ENCODE results near the gene SAMD9.

SAMD9 gene

GRCh38 chr7:93150200-93150835 is 32.5 kb upstream of the SAMD9 start:
- TF ChIP-seq CTCF (IDR thresholded peaks at IDR 0.05; ENCODE audit: borderline replicate concordance, insufficient read depth, low read depth, low read length), result no peak
- H3K4me3 ChIP-seq (ENCODE audit: low read depth, low read length), result no peak overlapping the region

GRCh38 chr7:93148727-93149126 is 30.9 kb upstream of the SAMD9 start:
- H3K4me3 ChIP-seq (ENCODE audit: low read depth, low read length), result no peak overlapping the region
- TF ChIP-seq CTCF (IDR thresholded peaks at IDR 0.05; ENCODE audit: borderline replicate concordance, insufficient read depth, low read depth, low read length), result no peak

GRCh38 chr7:93148144-93148543 is 30.4 kb upstream of the SAMD9 start, which contains the start of gene SAMD9L:
SAMD9L (minus strand) TSS chr7:93148385; CDS start chr7:93135971, 12,414 bp downstream.
- peak within 1 kb of the TSS; percentile 44 for H3K4me3 ChIP-seq (ENCODE audit: low read depth, low read length)

GRCh38 chr7:93147363-93147762 is 29.6 kb upstream of the SAMD9 start:
- peak overlapping the region; percentile 44 for H3K4me3 ChIP-seq (ENCODE audit: low read depth, low read length)
- TF ChIP-seq CTCF (IDR thresholded peaks at IDR 0.05; ENCODE audit: borderline replicate concordance, insufficient read depth, low read depth, low read length), result no peak

More at GRCh38 chr7:93148144-93148543, 30.4 kb upstream of the SAMD9 start, which contains the start of gene SAMD9L:
- TF ChIP-seq CTCF (IDR thresholded peaks at IDR 0.05; ENCODE audit: borderline replicate concordance, insufficient read depth, low read depth, low read length), result no peak

- no peak for TF ChIP-seq CTCF (IDR thresholded peaks at IDR 0.05; ENCODE audit: borderline replicate concordance, insufficient read depth, low read depth, low read length)
- peak overlapping the region; percentile 44 for H3K4me3 ChIP-seq (ENCODE audit: low read depth, low read length)
These were observed 28.8 kb upstream of the SAMD9 start for GRCh38 chr7:93146472-93147141.

GRCh38 chr7:93146036-93146435 is 28.3 kb upstream of the SAMD9 start:
- H3K4me3 ChIP-seq (ENCODE audit: low read depth, low read length), result no peak overlapping the region
- no peak for TF ChIP-seq CTCF (IDR thresholded peaks at IDR 0.05; ENCODE audit: borderline replicate concordance, insufficient read depth, low read depth, low read length)

- no peak overlapping the region for H3K4me3 ChIP-seq (ENCODE audit: low read depth, low read length)
- no peak for TF ChIP-seq CTCF (IDR thresholded peaks at IDR 0.05; ENCODE audit: borderline replicate concordance, insufficient read depth, low read depth, low read length)
These were observed 27.6 kb upstream of the SAMD9 start for GRCh38 chr7:93145354-93145753.
